GM12874 (cell line): ENCODE measurements around the gene ACTN1.
A peak's percentile ranks its signal among the peaks of the same experiment; 100 is the strongest.

Experiments
- TF ChIP-seq, protein P1 (sequence below): IDR thresholded peaks from 2 replicates; pipeline ENCODE4 v1.5.1; 2011; ENCODE audit warnings: low read depth, mild to moderate bottlenecking, control low read depth, low read length, moderate library complexity; ENCODE audit not compliant: insufficient read depth

The ACTN1 gene

DNA sequence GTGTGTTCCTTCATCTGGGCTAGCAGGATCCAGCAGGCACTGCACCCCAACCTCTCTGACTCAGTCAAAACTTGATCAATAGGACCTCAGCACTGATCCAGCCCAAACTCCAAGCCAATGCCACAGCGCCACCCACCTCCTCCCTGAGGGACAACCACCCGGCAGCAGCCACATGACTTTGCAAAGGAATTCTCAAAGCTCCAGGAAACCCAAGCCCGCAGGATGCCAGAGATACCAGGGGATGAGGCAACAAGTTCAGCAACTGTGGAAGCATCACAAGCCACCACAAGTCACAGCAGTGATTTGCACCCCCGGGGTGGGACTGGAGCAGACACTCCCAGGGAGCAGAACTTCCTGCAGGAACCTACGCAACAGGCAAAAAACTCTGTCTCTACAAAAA, 37.3 kb downstream of the ACTN1 start:
- TF ChIP-seq, protein P1, sequence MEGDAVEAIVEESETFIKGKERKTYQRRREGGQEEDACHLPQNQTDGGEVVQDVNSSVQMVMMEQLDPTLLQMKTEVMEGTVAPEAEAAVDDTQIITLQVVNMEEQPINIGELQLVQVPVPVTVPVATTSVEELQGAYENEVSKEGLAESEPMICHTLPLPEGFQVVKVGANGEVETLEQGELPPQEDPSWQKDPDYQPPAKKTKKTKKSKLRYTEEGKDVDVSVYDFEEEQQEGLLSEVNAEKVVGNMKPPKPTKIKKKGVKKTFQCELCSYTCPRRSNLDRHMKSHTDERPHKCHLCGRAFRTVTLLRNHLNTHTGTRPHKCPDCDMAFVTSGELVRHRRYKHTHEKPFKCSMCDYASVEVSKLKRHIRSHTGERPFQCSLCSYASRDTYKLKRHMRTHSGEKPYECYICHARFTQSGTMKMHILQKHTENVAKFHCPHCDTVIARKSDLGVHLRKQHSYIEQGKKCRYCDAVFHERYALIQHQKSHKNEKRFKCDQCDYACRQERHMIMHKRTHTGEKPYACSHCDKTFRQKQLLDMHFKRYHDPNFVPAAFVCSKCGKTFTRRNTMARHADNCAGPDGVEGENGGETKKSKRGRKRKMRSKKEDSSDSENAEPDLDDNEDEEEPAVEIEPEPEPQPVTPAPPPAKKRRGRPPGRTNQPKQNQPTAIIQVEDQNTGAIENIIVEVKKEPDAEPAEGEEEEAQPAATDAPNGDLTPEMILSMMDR, result 0 out of 2 replicates have a peak, but pooled peaks have one; percentile 13

DNA sequence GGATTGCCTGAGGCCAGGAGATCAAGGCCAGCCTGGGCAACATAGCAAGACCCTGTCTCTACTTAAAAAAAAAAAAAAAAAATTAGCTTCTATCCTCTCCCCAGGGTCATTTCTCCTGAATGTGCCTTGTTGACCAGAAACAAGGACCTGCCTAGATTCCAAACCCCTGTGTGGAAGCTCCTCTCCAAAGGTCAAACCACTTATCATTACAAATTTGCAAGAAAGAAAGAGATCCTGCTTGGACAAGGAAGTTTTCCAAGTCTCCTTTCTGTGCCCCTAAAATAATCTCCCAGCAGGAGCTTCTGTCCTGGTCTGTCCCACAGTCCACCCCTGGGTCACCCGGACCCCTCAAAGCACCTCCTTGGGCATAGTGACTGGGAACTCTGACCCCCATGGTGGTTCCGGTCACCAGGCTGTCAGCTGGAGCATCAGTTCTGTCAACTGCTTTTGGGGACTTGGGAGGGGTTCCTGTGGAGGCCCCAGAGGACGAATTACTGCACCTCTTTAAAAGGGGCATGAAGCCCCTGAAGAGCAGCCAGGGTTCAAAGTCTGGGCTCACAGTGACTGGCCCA, 38.4 kb downstream of the ACTN1 start:
- TF ChIP-seq, protein P1, result no peak

DNA sequence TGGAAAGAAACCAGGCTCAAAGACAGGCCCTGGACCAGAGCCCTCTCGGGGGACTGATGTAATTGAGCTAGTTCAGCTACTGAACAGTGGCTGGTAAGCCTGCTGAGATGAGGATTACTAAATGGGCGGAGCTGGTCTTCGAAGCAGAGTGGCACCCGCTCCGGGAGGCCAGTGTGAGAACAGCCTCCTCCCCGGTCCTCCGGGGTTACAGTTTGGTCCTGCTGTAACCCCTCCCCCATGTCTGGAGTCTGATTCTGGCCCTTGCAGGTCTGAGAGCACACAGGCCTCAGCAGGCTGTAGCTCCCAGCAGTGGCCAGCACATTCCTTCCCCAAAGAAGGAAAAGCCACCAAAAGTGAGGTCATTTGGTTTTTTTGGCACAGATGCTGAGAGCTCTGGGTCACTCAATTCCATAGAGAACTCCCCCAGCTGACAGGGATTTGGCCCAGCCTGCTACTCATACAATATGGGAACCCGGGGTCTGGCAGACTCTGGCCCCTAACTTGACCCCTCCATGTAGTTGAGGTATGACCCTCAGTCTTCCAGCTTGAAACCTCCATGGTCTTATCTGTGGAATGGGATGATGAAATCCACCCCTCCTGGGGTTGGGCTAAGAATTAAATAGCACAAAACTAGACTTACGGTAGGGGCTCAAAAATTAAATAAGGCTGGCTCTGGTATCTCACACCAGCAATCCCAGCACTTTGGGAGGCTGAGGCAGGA, 39.0 kb downstream of the ACTN1 start:
- TF ChIP-seq, protein P1, result no peak

DNA sequence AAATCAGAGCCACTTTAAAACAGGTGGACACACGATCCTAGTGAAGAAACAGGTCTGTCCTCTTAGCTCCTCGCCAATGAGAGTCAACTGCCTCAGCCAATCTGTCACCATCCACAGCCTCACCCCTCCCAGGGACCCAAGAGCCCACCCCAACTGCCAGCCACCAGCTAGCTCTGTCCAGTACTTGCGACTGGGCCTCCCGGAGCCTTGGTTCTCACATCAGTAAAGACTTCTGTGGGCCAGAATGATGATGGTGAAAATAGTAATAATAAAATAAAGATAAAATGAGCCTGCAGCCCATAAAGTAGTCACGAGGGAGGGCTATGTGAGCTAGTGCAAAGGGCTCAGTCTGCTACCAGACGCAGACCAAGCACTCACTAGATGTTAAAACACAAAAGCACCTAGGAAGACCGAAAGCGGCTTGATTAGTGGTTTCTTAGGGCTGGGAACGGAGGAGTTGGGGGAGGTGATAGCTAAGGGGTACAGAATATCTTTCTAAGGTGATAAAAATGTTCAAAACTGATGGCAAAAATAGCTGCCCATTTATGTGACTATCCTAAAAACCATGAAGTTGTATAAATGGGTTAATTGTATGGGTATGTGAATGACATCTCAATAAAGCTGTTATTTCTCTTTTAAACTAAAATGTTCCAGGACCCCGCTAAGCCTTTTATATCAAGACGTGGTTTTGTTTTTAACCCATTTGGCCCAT, 39.8 kb downstream of the ACTN1 start:
- TF ChIP-seq, protein P1, result no peak

DNA sequence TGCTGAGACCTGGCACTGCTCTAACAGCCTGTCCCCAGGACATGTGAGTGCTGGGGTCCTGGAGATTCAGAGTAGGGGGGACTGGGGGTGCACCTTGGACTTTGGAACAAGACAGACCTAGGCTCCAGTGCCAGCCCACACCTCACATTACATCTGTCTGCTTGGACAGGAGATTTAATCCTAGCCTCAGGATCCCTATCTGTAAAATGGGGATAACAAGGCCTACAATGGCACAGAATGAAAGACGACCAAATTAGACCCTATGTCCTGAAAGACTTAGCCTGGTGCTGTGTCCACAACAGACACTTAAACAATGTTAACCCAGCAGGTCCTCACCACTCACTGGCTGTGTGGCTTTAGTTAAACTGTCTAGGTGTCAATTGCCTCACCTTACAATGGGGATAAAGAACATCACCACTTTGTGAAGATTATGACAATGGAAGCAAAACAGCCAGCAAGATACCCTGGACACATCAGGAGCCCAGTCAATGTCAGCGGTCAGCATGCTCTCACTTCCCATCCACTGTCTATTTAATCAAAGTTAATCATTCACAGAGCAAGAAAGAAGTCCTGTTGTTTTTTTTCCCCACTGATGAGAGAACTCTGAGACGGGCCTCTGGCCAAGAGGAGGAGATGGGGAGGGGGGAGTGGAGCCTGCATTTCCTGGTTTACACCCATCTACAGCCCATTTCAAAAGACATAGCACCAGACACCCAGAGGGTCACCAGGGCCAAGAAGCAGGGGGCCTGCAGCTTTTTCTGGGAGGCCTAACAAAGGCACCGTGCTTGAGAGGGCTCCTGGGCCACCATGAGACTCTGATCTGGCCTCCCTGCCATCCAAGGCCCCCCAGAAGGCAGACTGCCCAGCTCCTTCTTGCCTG, 40.6 kb downstream of the ACTN1 start:
- TF ChIP-seq, protein P1, result no peak

DNA sequence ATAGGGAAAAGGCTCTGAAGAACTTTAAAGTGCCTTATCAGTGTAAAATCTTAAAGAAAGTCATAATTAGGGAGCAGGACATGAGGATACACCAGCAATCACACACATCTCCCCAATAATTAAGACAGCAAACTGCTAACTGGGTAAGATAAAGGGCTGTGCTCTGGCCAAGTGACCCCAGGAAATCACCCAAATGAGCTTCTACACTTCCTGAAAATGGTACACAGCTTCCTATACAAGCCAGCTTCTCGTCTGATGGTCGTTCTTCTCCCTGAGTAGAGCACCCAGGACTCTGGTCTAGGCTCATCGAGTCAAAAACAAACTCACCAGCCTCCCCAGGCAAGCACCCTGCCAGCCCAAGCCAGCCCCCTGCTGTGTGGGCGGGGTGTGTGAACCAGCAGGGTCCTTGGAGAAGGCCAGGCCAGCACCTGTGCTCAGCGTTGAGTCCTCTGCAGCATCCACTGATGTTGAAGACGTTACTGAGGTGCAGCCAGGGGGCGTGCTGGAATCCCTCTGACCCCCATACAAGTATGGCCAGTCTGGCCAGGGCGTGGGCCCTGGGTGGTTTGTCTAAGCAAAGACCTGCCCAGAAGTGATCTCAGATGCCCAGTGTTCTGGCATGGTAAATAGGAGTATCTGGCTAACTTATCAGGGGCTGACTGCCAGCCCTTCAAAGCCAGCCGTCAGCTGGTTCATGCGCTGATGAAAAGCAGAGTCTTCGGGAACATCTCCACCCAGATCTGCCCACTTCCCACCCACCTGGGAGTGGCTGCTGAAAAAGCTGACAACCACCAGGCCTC, 41.4 kb downstream of the ACTN1 start:
- TF ChIP-seq, protein P1, result no peak
